SU-DHL-6 (cell line): ENCODE data around the gene TNFRSF18.

ENCODE experiments used
- H2AFZ ChIP-seq: fragments of 200-600 bp; sonication (generic); 2 replicates; pipeline ENCODE4 v1.6.1; 2014; ENCODE audit warnings: low read depth, mild to moderate bottlenecking, moderate library complexity, mixed read lengths, antibody characterized with exemption, low read length; ENCODE audit not compliant: severe bottlenecking
- H3F3A ChIP-seq: fragments of 200-600 bp; shearing (Covaris generic); 2 replicates; pipeline ENCODE4 v1.6.0; 2016; ENCODE audit warnings: antibody characterized with exemption, mild to moderate bottlenecking; ENCODE audit not compliant: insufficient read depth
- H3K27ac ChIP-seq: fragments of 200-600 bp; sonication (generic); 2 replicates; pipeline ENCODE4 v1.5.1; 2016; ENCODE audit warnings: low read depth, mild to moderate bottlenecking, low read length, moderate library complexity, mixed read lengths
- H3K27me3 ChIP-seq: fragments of 200-600 bp; sonication (generic), shearing (Covaris generic); 2 replicates; pipeline ENCODE4 v1.6.0; 2014; ENCODE audit warnings: mild to moderate bottlenecking, low read length
- H3K36me3 ChIP-seq: fragments of 200-600 bp; sonication (generic); 2 replicates; pipeline ENCODE4 v1.6.1; 2014; ENCODE audit warnings: mild to moderate bottlenecking, low read length, mixed read lengths
- H3K4me2 ChIP-seq: fragments of 300-600, 200-600 bp; shearing (Covaris generic), sonication (generic); 2 replicates; pipeline ENCODE4 v1.6.0; 2014; ENCODE audit warnings: low read length, low read depth, mild to moderate bottlenecking; ENCODE audit not compliant: poor library complexity, severe bottlenecking
- H3K4me3 ChIP-seq: fragments of 200-600 bp; sonication (generic); 2 replicates; pipeline ENCODE4 v1.5.1; 2014; ENCODE audit warnings: antibody characterized with exemption, low read length, mild to moderate bottlenecking, mixed read lengths; ENCODE audit not compliant: insufficient read depth, poor library complexity, severe bottlenecking
- H3K79me2 ChIP-seq: fragments of 200-600 bp; sonication (generic); 2 replicates; pipeline ENCODE4 v1.6.1; 2014; ENCODE audit warnings: mild to moderate bottlenecking, low read length, moderate library complexity; ENCODE audit not compliant: insufficient read depth
- H3K9ac ChIP-seq: fragments of 200-600 bp; sonication (generic); 2 replicates; pipeline ENCODE4 v1.7.0; 2014; ENCODE audit warnings: mild to moderate bottlenecking, low read length
- H3K9me2 ChIP-seq: fragments of 200-600 bp; sonication (generic); replicated peaks from 2 replicates; pipeline ENCODE4 v1.6.1; 2014; ENCODE audit warnings: low read length; ENCODE audit not compliant: insufficient read depth
- H3K9me3 ChIP-seq: fragments of 200-600 bp; sonication (generic); 2 replicates; pipeline ENCODE4 v1.6.1; 2014; ENCODE audit warnings: low read length, mixed read lengths; ENCODE audit not compliant: insufficient read depth
- H4K20me1 ChIP-seq: fragments of 200-600 bp; sonication (generic); 2 replicates; pipeline ENCODE4 v1.6.1; 2014; ENCODE audit warnings: low read depth, mild to moderate bottlenecking, antibody characterized with exemption, low read length, moderate library complexity, mixed read lengths
- EZH2phosphoT487 ChIP-seq: fragments of 200-600 bp; sonication (generic), shearing (Covaris generic); conservative IDR thresholded peaks from 2 replicates; pipeline ENCODE4 v1.6.1; 2018; ENCODE audit warnings: mild to moderate bottlenecking, antibody characterized with exemption, low read length, moderate library complexity, mixed read lengths
- TF ChIP-seq, protein P1 (sequence below): fragments of 200-600 bp; sonication (generic); IDR thresholded peaks from one replicate; pipeline ENCODE4 v1.5.1; 2017; ENCODE audit warnings: antibody characterized with exemption, mild to moderate bottlenecking, low read length, moderate library complexity; ENCODE audit not compliant: insufficient read depth, poor library complexity, severe bottlenecking

Gene TNFRSF18

GRCh38 chr1:1155258-1155657, 51.1 kb downstream of the TNFRSF18 start:
- TF ChIP-seq, protein P1, sequence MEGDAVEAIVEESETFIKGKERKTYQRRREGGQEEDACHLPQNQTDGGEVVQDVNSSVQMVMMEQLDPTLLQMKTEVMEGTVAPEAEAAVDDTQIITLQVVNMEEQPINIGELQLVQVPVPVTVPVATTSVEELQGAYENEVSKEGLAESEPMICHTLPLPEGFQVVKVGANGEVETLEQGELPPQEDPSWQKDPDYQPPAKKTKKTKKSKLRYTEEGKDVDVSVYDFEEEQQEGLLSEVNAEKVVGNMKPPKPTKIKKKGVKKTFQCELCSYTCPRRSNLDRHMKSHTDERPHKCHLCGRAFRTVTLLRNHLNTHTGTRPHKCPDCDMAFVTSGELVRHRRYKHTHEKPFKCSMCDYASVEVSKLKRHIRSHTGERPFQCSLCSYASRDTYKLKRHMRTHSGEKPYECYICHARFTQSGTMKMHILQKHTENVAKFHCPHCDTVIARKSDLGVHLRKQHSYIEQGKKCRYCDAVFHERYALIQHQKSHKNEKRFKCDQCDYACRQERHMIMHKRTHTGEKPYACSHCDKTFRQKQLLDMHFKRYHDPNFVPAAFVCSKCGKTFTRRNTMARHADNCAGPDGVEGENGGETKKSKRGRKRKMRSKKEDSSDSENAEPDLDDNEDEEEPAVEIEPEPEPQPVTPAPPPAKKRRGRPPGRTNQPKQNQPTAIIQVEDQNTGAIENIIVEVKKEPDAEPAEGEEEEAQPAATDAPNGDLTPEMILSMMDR, result no peak
- no peak for TF ChIP-seq EZH2phosphoT487
- Histone ChIP-seq H3K36me3 (no peaks in the 10 kb centered on the region), H3K9ac (no peak overlapping the region), H3K4me2 (no peak overlapping the region), H2AFZ (no peak overlapping the region), H3K27me3 (no peaks in the 10 kb centered on the region), H3K9me3 (peaks cover 10% of the 10 kb centered on the region; the same call in 1 of the 2 replicates), H3K27ac (no peak overlapping the region), H4K20me1 (no peaks in the 10 kb centered on the region), H3K4me3 (no peak overlapping the region), H3K9me2 (no peaks in the 10 kb centered on the region), H3K79me2 (no peaks in the 10 kb centered on the region), H3F3A (no peaks in the 10 kb centered on the region)

DNA sequence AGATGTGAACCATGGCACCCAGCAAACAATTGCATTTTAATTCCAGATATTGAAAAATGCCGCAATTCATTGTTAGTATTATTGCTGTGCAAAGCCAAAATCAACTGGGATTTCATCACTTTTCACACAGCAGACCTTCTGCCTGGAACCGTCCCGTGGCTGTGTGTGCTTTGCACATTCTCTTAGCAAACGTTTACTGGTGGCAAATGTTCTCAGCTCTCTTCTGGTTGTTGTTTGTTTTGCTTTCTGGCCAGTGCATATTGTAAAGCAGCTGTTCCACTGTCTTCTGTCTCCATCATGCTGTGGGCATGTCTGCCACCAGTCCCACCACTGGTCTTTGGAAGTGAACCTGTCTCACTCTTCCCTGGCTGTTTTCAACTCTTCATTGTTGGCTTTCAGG, 52.5 kb downstream of the TNFRSF18 start:
- H3K9ac ChIP-seq, result no peak overlapping the region
- H2AFZ ChIP-seq, result no peak overlapping the region
- H3F3A ChIP-seq, result no peaks in the 10 kb centered on the region
- H3K9me2 ChIP-seq, result no peaks in the 10 kb centered on the region
- no peak overlapping the region for H3K27ac ChIP-seq
- H3K4me2 ChIP-seq, result no peak overlapping the region
- peaks cover 10% of the 10 kb centered on the region; the same call in 1 of the 2 replicates for H3K9me3 ChIP-seq
- no peaks in the 10 kb centered on the region for H3K36me3 ChIP-seq
- no peaks in the 10 kb centered on the region for H3K27me3 ChIP-seq
- TF ChIP-seq EZH2phosphoT487, result no peak
- TF ChIP-seq, protein P1, result no peak
- no peaks in the 10 kb centered on the region for H3K79me2 ChIP-seq
- no peak overlapping the region for H3K4me3 ChIP-seq
- H4K20me1 ChIP-seq, result no peaks in the 10 kb centered on the region
